CD14-positive monocyte (primary cell): ENCODE data around the gene LSS. TPM values are rescaled to one million over a fixed set of nuclear protein-coding genes. Genes with fewer than 3 reads are reported as not detected.

ENCODE experiments used
- DNase-seq, 3 donors: peaks; one replicate each; pipeline ENCODE4 v3.0.0-alpha.2; 2011 to 2022
- H2AFZ ChIP-seq: 2 replicates; pipeline ENCODE4 v1.6.0; 2012; ENCODE audit warnings: mild to moderate bottlenecking, low read depth, low read length, inconsistent platforms; ENCODE audit not compliant: insufficient read depth, poor library complexity, severe bottlenecking
- H3K27ac ChIP-seq, 2 donors: 1 replicate in 1 of 2; 2 replicates in 1 of 2; pipeline ENCODE4 v1.5.1; 2012 to 2013; ENCODE audit warnings: low read length in 2 of 2, control low read depth in 1 of 2, inconsistent platforms in 1 of 2, low read depth in 1 of 2, mild to moderate bottlenecking in 1 of 2
- H3K27me3 ChIP-seq, 2 donors: one replicate each; pipeline versions ENCODE4 v1.6.0 to v1.6.1; 2011 to 2013; ENCODE audit warnings: low read length in 2 of 2; ENCODE audit not compliant: control insufficient read depth in 2 of 2, insufficient read depth in 2 of 2
- H3K36me3 ChIP-seq, 2 donors: replicated peaks in 1 of 2; 1 replicate in 1 of 2; 2 replicates in 1 of 2; pipeline versions ENCODE4 v1.5.1 to v1.6.1; 2012 to 2013; ENCODE audit warnings: low read length in 2 of 2, control low read depth in 1 of 2, inconsistent platforms in 1 of 2, mild to moderate bottlenecking in 1 of 2; ENCODE audit not compliant: insufficient read depth in 2 of 2, control insufficient read depth in 1 of 2
- H3K4me1 ChIP-seq, 2 donors: 1 replicate in 1 of 2; 2 replicates in 1 of 2; pipeline versions ENCODE4 v1.5.1 to v1.6.1; 2012 to 2013; ENCODE audit warnings: low read length in 2 of 2, control low read depth in 1 of 2, inconsistent platforms in 1 of 2, mild to moderate bottlenecking in 1 of 2, moderate library complexity in 1 of 2; ENCODE audit not compliant: insufficient read depth in 2 of 2, control insufficient read depth in 1 of 2
- H3K4me2 ChIP-seq: replicated peaks from 2 replicates; pipeline ENCODE3; 2012; ENCODE audit warnings: low read length, moderate library complexity, mild to moderate bottlenecking; ENCODE audit not compliant: poor library complexity, severe bottlenecking; ENCODE audit errors: extremely low read depth
- H3K4me3 ChIP-seq, 3 experiments: fragments of 200-600 bp in 1 of 3; sonication (generic) in 1 of 3; replicated peaks in 1 of 3; 1 replicate in 2 of 3; 2 replicates in 1 of 3; pipeline ENCODE4 v1.5.1; 2011 to 2013; ENCODE audit warnings: low read length in 3 of 3, mild to moderate bottlenecking in 3 of 3, control low read depth in 2 of 3, low read depth in 2 of 3, inconsistent platforms in 1 of 3, moderate library complexity in 1 of 3
- H3K79me2 ChIP-seq: 2 replicates; pipeline ENCODE4 v1.6.0; 2012; ENCODE audit warnings: mild to moderate bottlenecking, control low read depth, inconsistent platforms, low read length, moderate library complexity; ENCODE audit not compliant: insufficient read depth
- H3K9ac ChIP-seq: 2 replicates; pipeline ENCODE4 v1.6.0; 2017; ENCODE audit warnings: low read length, mild to moderate bottlenecking; ENCODE audit not compliant: insufficient read depth, poor library complexity, severe bottlenecking
- H3K9me3 ChIP-seq, 2 donors: replicated peaks in 1 of 2; 1 replicate in 1 of 2; 2 replicates in 1 of 2; pipeline versions ENCODE4 v1.5.1 to v1.6.1; 2012 to 2013; ENCODE audit warnings: low read length in 2 of 2, control low read depth in 1 of 2; ENCODE audit not compliant: control insufficient read depth in 1 of 2, insufficient read depth in 1 of 2
- H4K20me1 ChIP-seq: 2 replicates; pipeline ENCODE4 v1.6.0; 2012; ENCODE audit warnings: mild to moderate bottlenecking, low read length, control low read depth, moderate library complexity; ENCODE audit not compliant: insufficient read depth
- H3K27ac Mint-ChIP-seq, 7 donors: one replicate each; pipeline ENCODE4 v1.8.0; 2020; ENCODE audit warnings: mild to moderate bottlenecking in 7 of 7, mixed read lengths in 7 of 7, moderate library complexity in 6 of 7, inconsistent platforms in 2 of 7
- H3K27me3 Mint-ChIP-seq, 3 donors: one replicate each; pipeline ENCODE4 v1.8.0; 2021 to 2022; ENCODE audit warnings: low read depth in 3 of 3, mild to moderate bottlenecking in 3 of 3, mixed read lengths in 3 of 3, moderate library complexity in 3 of 3, inconsistent platforms in 1 of 3
- H3K36me3 Mint-ChIP-seq, 2 donors: one replicate each; pipeline ENCODE4 v1.8.0; 2020; ENCODE audit warnings: mixed read lengths in 2 of 2, inconsistent platforms in 1 of 2, mild to moderate bottlenecking in 1 of 2
- H3K4me1 Mint-ChIP-seq: one replicate; pipeline ENCODE4 v1.8.0; 2020; ENCODE audit warnings: mild to moderate bottlenecking, mixed read lengths
- H3K4me3 Mint-ChIP-seq, 2 donors: one replicate each; pipeline ENCODE4 v1.8.0; 2020; ENCODE audit warnings: mild to moderate bottlenecking in 2 of 2, mixed read lengths in 2 of 2, moderate library complexity in 1 of 2
- H3K9me3 Mint-ChIP-seq, 7 donors: one replicate each; pipeline ENCODE4 v1.8.0; 2020 to 2022; ENCODE audit warnings: mixed read lengths in 7 of 7, mild to moderate bottlenecking in 6 of 7, moderate library complexity in 6 of 7, inconsistent platforms in 2 of 7
- WGBS: methylation state at CpG from one replicate; pipeline ENCODE4 v1.1.5; 2013; ENCODE audit warnings: missing lambda C conversion rate; ENCODE audit not compliant: insufficient coverage; 5-methylcytosine and 5-hydroxymethylcytosine counted together
- intact Hi-C, 2 donors: fragments of 100-400 bp; cut with micrococcal nuclease; formaldehyde crosslinking; loops; one replicate each; pipeline versions ENCODE4 v1.15.0 to v1.15.1; 2023
- polyA plus RNA-seq, 3 donors: library from polyadenylated mRNA; depleted of rRNA in 1 of 3; unstranded in 2 of 3; stranded (reverse) in 1 of 3; fragments of 300-500 nt in 2 of 3; fragments of >200 nt in 1 of 3; fragmentation: Illumina TruSeq in 2 of 3; gene quantifications; 1 replicate in 2 of 3; 2 replicates in 1 of 3; pipeline ENCODE4 v1.2.3, GENCODE V29; 2012 to 2021
- TF ChIP-seq, protein P1 (sequence below): fragments of 200-600 bp; IDR thresholded peaks from one replicate; pipeline ENCODE4 v1.8.0; 2022; ENCODE audit warnings: antibody characterized with exemption, mild to moderate bottlenecking

LSS gene
- polyA plus RNA-seq, 3 donors: 4.1 to 20.0 (median 4.9) TPM

DNA sequence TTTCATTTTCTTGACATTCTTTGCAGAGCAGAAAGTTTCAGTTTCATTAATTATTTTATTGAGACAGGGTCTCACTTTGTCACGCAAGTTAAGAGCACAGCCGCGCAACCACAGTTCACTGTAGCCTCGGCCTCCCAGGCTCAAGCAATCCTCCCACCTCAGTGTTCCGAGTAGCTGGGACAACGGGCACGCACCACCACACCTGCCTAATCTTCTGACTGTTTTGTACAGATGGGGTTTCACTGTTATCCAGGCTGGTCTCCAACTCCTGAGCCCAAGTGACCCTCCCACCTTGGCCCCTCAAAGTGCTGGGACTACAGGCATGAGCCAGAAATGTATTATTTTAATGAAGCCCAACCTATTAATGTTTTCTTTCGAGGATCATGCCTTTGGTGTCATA, 41.3 kb downstream of the LSS start:
- peak overlapping the region in 1 of 7 donors; percentile 57 for H3K27ac Mint-ChIP-seq
- no peaks in the 10 kb centered on the region for H3K9me3 Mint-ChIP-seq
- no peak overlapping the region for H3K4me3 Mint-ChIP-seq
- Histone ChIP-seq H3K4me2 (no peak overlapping the region), H3K36me3 (no peaks in the 10 kb centered on the region), H4K20me1 (no peaks in the 10 kb centered on the region), H3K9ac (no peak overlapping the region), H2AFZ (no peak overlapping the region), H3K4me1 (peaks cover 4 to 5% of the 10 kb centered on the region in 2 donors), H3K79me2 (no peaks in the 10 kb centered on the region), H3K4me3 (no peak overlapping the region), H3K9me3 (no peaks in the 10 kb centered on the region), H3K27ac (no peak overlapping the region), H3K27me3 (no peaks in the 10 kb centered on the region)
- 98% methylated on average over 7 of the region's 8 CpGs for WGBS
- peaks cover 10% of the 10 kb centered on the region for H3K4me1 Mint-ChIP-seq
- H3K27me3 Mint-ChIP-seq: peaks cover 0 to 2% (median 2%) of the 10 kb centered on the region in 3 donors
- DNase-seq: no peak
- intact Hi-C loops: loop anchor here (5.0 to 10.0 kb wide), 3 partner anchors 135 to 270 kb away; partner anchors contain the start of genes C21orf58 (in 2 of the 2), PCNT (in 2 of the 2) and DIP2A (in 1 of the 2)
- peaks cover 0 to 8% of the 10 kb centered on the region in 2 donors for H3K36me3 Mint-ChIP-seq
- TF ChIP-seq, protein P1, sequence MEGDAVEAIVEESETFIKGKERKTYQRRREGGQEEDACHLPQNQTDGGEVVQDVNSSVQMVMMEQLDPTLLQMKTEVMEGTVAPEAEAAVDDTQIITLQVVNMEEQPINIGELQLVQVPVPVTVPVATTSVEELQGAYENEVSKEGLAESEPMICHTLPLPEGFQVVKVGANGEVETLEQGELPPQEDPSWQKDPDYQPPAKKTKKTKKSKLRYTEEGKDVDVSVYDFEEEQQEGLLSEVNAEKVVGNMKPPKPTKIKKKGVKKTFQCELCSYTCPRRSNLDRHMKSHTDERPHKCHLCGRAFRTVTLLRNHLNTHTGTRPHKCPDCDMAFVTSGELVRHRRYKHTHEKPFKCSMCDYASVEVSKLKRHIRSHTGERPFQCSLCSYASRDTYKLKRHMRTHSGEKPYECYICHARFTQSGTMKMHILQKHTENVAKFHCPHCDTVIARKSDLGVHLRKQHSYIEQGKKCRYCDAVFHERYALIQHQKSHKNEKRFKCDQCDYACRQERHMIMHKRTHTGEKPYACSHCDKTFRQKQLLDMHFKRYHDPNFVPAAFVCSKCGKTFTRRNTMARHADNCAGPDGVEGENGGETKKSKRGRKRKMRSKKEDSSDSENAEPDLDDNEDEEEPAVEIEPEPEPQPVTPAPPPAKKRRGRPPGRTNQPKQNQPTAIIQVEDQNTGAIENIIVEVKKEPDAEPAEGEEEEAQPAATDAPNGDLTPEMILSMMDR: no peak

- H3K27ac Mint-ChIP-seq: peak overlapping the region in 1 of 7 donors; percentile 38
- H3K9ac ChIP-seq: no peak overlapping the region
- H3K4me2 ChIP-seq: no peak overlapping the region
Measured at GRCh38 chr21:46185716-46186115, 42.9 kb downstream of the LSS start.

More at GRCh38 chr21:46185716-46186115, 42.9 kb downstream of the LSS start:
- Histone ChIP-seq H2AFZ (peak overlapping the region; percentile 77), H3K9me3 (no peaks in the 10 kb centered on the region), H4K20me1 (no peaks in the 10 kb centered on the region), H3K4me3 (no peak overlapping the region), H3K27me3 (no peaks in the 10 kb centered on the region), H3K79me2 (no peaks in the 10 kb centered on the region), H3K4me1 (peaks cover 4 to 5% of the 10 kb centered on the region in 2 donors), H3K27ac (no peak overlapping the region), H3K36me3 (no peaks in the 10 kb centered on the region)
- Mint-ChIP-seq H3K4me1 (peaks cover 10% of the 10 kb centered on the region), H3K27me3 (peaks cover 0 to 2% (median 2%) of the 10 kb centered on the region in 3 donors), H3K36me3 (no peaks in the 10 kb centered on the region), H3K9me3 (peaks cover 0 to 1% (median 0%) of the 10 kb centered on the region in 7 donors), H3K4me3 (no peak overlapping the region)
- intact Hi-C loops: loop anchor here (2.0 to 10.0 kb wide), 4 partner anchors 43 to 272 kb away; partner anchors contain the start of genes C21orf58 (in 2 of the 2), PCNT (in 2 of the 2), DIP2A (in 1 of the 2) and LSS (in 1 of the 2)
- TF ChIP-seq, protein P1: no peak
- DNase-seq: no peak
- WGBS: no CpG with 5 or more reads among the region's 7 CpGs
